HG03159 (cell line): ENCODE data around the gene CLDN15.
"Not testable (repeated sequence)": the region's sequence is repeated elsewhere in the genome, so short reads cannot be mapped to it uniquely, and the experiment has no call there.

Experiments
- ATAC-seq: cut with Tn5 transposase; IDR thresholded peaks from one replicate; pipeline ENCODE4 v1.9.1; 2021; ENCODE audit warnings: mild to moderate bottlenecking, moderate library complexity; ENCODE audit not compliant: unreplicated experiment

Gene CLDN15

DNA sequence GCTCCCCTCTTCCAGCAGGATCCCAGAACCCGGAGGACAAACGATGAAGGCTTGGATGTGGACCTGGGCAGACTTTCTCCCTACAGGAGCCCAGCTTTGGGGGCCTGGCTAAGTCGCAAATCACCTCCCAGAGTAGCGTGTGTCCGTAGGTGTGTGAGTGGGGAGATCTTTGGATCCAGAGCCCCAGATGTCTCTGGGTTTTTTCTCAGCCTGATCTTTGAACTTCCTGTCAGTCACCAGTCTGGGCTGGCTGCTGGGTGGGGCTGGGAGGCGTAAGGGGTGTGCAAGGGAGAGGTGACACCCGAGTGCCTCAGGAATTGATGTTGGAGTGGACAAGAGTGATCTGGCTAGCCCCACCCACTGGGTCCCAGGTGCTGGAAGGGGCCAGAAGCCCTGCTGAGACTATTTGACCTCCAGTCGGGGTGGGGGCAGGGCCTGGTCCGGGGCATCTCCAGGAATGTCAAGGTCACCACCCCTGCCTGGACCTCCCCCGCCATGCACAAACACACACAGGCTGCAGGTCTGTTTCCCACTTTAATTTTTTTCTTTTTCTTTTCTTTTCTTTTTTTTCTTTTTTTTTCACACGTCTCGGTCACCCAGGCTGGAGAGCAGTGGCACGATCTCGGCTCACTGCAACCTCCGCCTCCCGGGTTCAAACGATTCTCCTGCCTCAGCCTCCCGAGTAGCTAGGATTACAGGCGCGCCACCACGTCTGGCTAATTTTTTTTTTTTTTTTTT lies 36.6 kb downstream of the CLDN15 start, which contains the start of gene MOGAT3:
TSS of gene MOGAT3 (minus strand) at position 175 of the 738 bp plus-strand sequence. CDS start 182 bp downstream, outside the sequence.
- ATAC-seq, result no peak

DNA sequence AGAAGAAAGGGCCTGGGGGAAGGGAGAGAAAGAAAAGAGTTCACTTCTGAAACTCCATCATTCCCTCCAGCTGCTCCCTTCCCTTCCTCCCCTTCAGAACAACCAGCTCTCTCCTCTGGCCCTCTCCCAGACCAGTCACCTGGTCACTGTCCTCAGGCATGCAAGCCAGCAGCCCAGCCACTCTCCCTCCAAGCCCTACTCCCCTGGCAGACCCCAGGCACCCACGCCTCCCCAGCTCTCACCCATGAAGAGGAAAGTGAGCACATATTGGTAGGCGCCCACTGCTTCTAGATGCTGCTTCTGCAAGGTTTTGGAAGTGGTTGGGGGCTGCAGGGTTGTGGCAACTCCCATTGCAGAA lies 37.1 kb downstream of the CLDN15 start:
- ATAC-seq, result no peak

- not testable (repeated sequence) for ATAC-seq
Observed at GRCh38 chr7:101199522-101199921, 38.1 kb downstream of the CLDN15 start.

DNA sequence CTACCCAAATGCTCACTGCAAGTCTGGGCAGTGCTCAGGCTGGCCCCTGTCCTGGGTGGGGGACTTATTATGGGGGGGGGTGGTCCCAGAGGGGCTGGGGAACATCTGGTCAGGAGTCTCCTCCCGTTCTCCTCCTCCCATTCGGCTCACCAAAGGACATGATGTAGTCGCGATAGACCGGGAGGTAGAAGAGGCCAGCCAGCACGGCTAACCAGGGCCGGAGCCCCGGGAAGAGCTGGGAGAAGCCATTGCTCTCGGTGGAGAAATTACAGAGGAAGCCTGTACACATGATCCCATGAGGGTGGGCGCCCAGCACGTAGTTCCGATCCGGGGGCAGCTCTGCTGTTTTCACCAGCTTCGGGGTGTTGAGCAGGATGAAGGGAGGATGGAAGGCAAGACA lies 39.1 kb downstream of the CLDN15 start:
- no peak for ATAC-seq

GRCh38 chr7:101197991-101198390 lies 39.6 kb downstream of the CLDN15 start:
- no peak for ATAC-seq

DNA sequence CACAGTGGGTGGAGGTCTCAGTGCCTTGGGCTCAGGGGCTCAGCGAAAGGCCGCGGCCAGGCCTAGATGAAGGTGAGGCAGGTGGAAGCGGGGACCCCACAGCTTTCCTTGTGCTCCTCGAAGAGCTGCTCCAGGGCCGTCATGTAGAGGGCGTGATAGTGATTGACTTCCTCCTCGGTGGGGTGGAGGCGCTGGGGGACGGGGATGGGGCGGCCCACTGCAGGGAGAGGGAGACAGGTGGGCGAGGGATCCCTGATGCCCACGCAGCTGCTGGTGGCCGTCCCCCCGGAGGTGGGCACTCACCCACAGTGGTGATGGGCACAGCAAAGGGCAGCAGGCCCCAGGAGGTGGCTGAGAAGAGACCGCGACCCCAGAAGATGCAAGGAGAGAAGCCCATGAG lies 41.7 kb downstream of the CLDN15 start:
- no peak for ATAC-seq

- no peak for ATAC-seq
Observed at GRCh38 chr7:101189109-101189508, 48.5 kb downstream of the CLDN15 start.

GRCh38 chr7:101186844-101187428 lies 50.7 kb downstream of the CLDN15 start:
- no peak for ATAC-seq

- no peak for ATAC-seq
Observed at GRCh38 chr7:101186194-101186593, 51.4 kb downstream of the CLDN15 start.

- ATAC-seq, result no peak
Observed at GRCh38 chr7:101185258-101185839, 52.3 kb downstream of the CLDN15 start.
